Measurements from ENCODE around the gene POP7.
"Not testable (repeated sequence)": the region's sequence is repeated elsewhere in the genome, so short reads cannot be mapped to it uniquely, and the experiment has no call there.

POP7 gene

GRCh38 chr7:100723732-100724275, 17.9 kb downstream of the POP7 start:
- no peak for DNase-seq (ENCODE audit: low read depth in 3 of 3)

- not testable (repeated sequence) for DNase-seq (ENCODE audit: low read depth in 3 of 3)
Measured at GRCh38 chr7:100724364-100724763, 18.4 kb downstream of the POP7 start.

- no peak for DNase-seq (ENCODE audit: low read depth in 3 of 3)
Measured at GRCh38 chr7:100726996-100727761, 21.3 kb downstream of the POP7 start.

- DNase-seq (ENCODE audit: low read depth in 3 of 3), result no peak
Measured at GRCh38 chr7:100728196-100728595, 22.3 kb downstream of the POP7 start.

- DNase-seq (ENCODE audit: low read depth in 3 of 3), result no peak
Measured at GRCh38 chr7:100730136-100730800, 24.3 kb downstream of the POP7 start.

GRCh38 chr7:100731937-100732636, 26.2 kb downstream of the POP7 start:
- DNase-seq (ENCODE audit: low read depth in 3 of 3), result no peak

- DNase-seq (ENCODE audit: low read depth in 3 of 3), result no peak
Measured at GRCh38 chr7:100735730-100736129, 29.8 kb downstream of the POP7 start.

GRCh38 chr7:100736671-100737070, 30.8 kb downstream of the POP7 start:
- DNase-seq (ENCODE audit: low read depth in 3 of 3), result no peak

GRCh38 chr7:100739934-100740333, 34.0 kb downstream of the POP7 start:
- no peak for DNase-seq (ENCODE audit: low read depth in 3 of 3)

GRCh38 chr7:100744605-100745004, 38.7 kb downstream of the POP7 start:
- DNase-seq (ENCODE audit: low read depth in 3 of 3), result no peak

- no peak for DNase-seq (ENCODE audit: low read depth in 3 of 3)
Measured at GRCh38 chr7:100745184-100745583, 39.3 kb downstream of the POP7 start.

- DNase-seq (ENCODE audit: low read depth in 3 of 3), result no peak
Measured at GRCh38 chr7:100752994-100753393, 47.1 kb downstream of the POP7 start.

- DNase-seq (ENCODE audit: low read depth in 3 of 3), result no peak
Measured at GRCh38 chr7:100753750-100754149, 47.8 kb downstream of the POP7 start.
